ENCODE measurements around the gene RICTOR. TPM values are rescaled to one million over a fixed set of nuclear protein-coding genes. Genes with fewer than 3 reads are reported as not detected.

RICTOR gene
- total RNA-seq, 2 experiments from 2014 or later = 125 TPM

DNA sequence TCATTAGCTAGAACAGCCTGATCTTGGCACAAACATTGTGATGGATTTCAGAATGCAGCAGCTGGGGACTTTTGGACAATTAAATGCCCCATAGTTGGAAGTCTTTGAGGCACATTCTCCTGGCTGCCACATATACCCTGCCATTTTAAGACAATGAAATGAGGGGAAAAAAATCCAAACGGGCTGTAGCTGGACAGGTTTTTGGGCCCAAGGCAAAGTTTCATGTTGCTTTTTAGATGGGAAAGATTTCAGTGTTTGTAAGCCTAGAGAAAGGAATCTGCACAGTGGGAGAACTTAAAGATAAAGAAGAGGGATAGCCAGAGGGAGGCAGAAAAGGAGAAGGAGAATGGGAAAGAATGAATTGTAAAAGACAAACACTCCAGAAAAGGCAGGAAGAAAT is 30.0 kb upstream of the RICTOR start:
- DNase-seq (no peak), ATAC-seq (ENCODE audit: poor library complexity) (no peak)
- Mint-ChIP-seq H3K36me3 (ENCODE audit: low read depth) (peaks cover 80% of the 10 kb centered on the region), H3K27me3 (no peaks in the 10 kb centered on the region), H3K9me3 (no peaks in the 10 kb centered on the region), H3K4me1 (ENCODE audit: low read depth) (peaks cover 51% of the 10 kb centered on the region), H3K27ac (peak overlapping the region; percentile 42), H3K4me3 (no peak overlapping the region)
- H3K4me1 ChIP-seq (ENCODE audit: insufficient read depth, low read length) = peaks cover 12% of the 10 kb centered on the region
- H3K27me3 ChIP-seq (ENCODE audit: control insufficient read depth in 1 of 2, insufficient read depth in 2 of 2, low read length in 2 of 2) = no peaks in the 10 kb centered on the region
- H3K27ac ChIP-seq (ENCODE audit: low read depth in 1 of 2, low read length in 2 of 2) = no peak overlapping the region
- ChIA-PET POLR2A (interaction anchor here (0.7 to 1.4 kb wide), 2 partner anchors 139 to 669 kb away, joined by 3 read pairs; no protein-coding TSS in a partner anchor), CTCF (interaction anchor here (1.6 kb wide), 1 partner anchor 99 kb away, joined by 8 read pairs; no protein-coding TSS in a partner anchor)
- H3K4me3 ChIP-seq (ENCODE audit: low read length) = no peak overlapping the region
- intact Hi-C loops (cut with DNase I, micrococcal nuclease) = loop anchor here in 1 of 2 experiments (5.0 kb wide), 1 partner anchor 97 kb away; no protein-coding TSS in a partner anchor
- TF ChIP-seq, protein P1, sequence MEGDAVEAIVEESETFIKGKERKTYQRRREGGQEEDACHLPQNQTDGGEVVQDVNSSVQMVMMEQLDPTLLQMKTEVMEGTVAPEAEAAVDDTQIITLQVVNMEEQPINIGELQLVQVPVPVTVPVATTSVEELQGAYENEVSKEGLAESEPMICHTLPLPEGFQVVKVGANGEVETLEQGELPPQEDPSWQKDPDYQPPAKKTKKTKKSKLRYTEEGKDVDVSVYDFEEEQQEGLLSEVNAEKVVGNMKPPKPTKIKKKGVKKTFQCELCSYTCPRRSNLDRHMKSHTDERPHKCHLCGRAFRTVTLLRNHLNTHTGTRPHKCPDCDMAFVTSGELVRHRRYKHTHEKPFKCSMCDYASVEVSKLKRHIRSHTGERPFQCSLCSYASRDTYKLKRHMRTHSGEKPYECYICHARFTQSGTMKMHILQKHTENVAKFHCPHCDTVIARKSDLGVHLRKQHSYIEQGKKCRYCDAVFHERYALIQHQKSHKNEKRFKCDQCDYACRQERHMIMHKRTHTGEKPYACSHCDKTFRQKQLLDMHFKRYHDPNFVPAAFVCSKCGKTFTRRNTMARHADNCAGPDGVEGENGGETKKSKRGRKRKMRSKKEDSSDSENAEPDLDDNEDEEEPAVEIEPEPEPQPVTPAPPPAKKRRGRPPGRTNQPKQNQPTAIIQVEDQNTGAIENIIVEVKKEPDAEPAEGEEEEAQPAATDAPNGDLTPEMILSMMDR (IDR thresholded peaks at IDR 0.05) = no peak
- no peaks in the 10 kb centered on the region for H3K9me3 ChIP-seq (ENCODE audit: control insufficient read depth in 1 of 2, insufficient read depth in 1 of 2, low read length in 2 of 2)
- H3K36me3 ChIP-seq (ENCODE audit: insufficient read depth, low read length) = peaks cover 65% of the 10 kb centered on the region

DNA sequence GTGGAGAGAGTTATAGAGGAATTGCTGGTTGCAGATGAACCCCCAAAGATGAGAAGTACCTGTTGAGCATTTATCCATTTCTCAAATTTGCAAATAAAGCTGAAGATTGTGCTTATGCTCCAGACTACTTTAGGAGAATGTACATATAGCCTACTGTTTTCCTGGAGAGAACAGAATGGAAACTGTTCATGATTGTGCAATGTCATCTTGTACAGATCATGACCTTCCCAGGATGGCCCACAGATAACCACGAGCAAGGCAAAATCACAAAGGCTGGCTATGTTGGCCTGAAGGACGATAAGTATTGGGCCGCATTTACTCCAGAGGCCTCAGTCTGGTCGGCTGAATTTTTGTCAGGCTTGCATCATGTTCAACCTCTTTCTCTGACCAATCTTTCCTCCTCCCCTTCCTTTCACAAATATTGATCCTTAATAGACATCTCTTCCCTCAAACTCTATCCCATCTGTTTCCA is 28.5 kb upstream of the RICTOR start:
- no peak for DNase-seq
- ChIA-PET CTCF (interaction anchor here (1.6 kb wide), 1 partner anchor 97 kb away, joined by 8 read pairs; no protein-coding TSS in a partner anchor), POLR2A (interaction anchor here (0.9 kb wide), 1 partner anchor 17 kb away, joined by 3 read pairs; no protein-coding TSS in a partner anchor)
- Histone ChIP-seq H3K36me3 (ENCODE audit: insufficient read depth, low read length) (peaks cover 50% of the 10 kb centered on the region), H3K4me1 (ENCODE audit: insufficient read depth, low read length) (peaks cover 17% of the 10 kb centered on the region), H3K4me3 (ENCODE audit: low read length) (no peak overlapping the region), H3K9me3 (ENCODE audit: control insufficient read depth in 1 of 2, insufficient read depth in 1 of 2, low read length in 2 of 2) (no peaks in the 10 kb centered on the region), H3K27ac (ENCODE audit: low read depth in 1 of 2, low read length in 2 of 2) (no peak overlapping the region), H3K27me3 (ENCODE audit: control insufficient read depth in 1 of 2, insufficient read depth in 2 of 2, low read length in 2 of 2) (no peaks in the 10 kb centered on the region)
- H3K27ac Mint-ChIP-seq = peak overlapping the region; percentile 81
- intact Hi-C loops (cut with DNase I, micrococcal nuclease) = loop anchor here in 1 of 2 experiments (2.0 to 5.0 kb wide), 2 partner anchors 14 to 95 kb away; no protein-coding TSS in a partner anchor
- H3K36me3 Mint-ChIP-seq (ENCODE audit: low read depth) = peaks cover 64% of the 10 kb centered on the region
- TF ChIP-seq, protein P1 (IDR thresholded peaks at IDR 0.05) = no peak
- no peak overlapping the region for H3K4me3 Mint-ChIP-seq
- no peak for ATAC-seq (ENCODE audit: poor library complexity)
- H3K27me3 Mint-ChIP-seq = no peaks in the 10 kb centered on the region
- no peaks in the 10 kb centered on the region for H3K9me3 Mint-ChIP-seq
- peaks cover 50% of the 10 kb centered on the region for H3K4me1 Mint-ChIP-seq (ENCODE audit: low read depth)

DNA sequence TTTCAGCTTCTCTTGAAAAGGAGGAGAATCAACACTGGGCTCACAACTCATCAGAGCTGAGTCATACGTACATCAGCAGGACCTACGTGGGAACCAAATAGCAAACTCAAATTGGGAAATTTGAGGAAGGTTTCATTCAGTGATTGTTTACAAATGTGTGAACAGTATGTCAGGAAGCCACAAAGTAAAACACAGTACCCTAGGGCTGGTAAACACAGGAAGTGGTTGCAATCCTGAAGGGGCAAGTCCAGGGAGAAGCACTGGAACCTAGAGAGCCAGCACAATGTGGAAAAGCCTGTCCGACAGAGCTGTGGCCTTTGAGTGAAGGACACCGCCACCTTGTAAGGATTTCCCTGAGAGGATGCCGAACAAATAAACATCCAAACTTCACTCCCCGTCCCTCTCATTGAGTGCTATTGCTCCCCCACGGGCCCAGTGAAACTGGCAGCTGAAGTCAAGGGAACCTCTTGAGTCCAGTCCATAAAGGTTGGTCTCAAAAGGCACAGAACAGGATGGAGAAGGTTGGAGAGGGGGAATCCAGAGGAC is 26.7 kb upstream of the RICTOR start:
- Histone ChIP-seq H3K27me3 (ENCODE audit: control insufficient read depth in 1 of 2, insufficient read depth in 2 of 2, low read length in 2 of 2) (no peaks in the 10 kb centered on the region), H3K4me1 (ENCODE audit: insufficient read depth, low read length) (peaks cover 17% of the 10 kb centered on the region), H3K36me3 (ENCODE audit: insufficient read depth, low read length) (peaks cover 34% of the 10 kb centered on the region), H3K4me3 (ENCODE audit: low read length) (no peak overlapping the region), H3K27ac (ENCODE audit: low read depth in 1 of 2, low read length in 2 of 2) (peak overlapping the region in 1 of 2 donors; percentile 20), H3K9me3 (ENCODE audit: control insufficient read depth in 1 of 2, insufficient read depth in 1 of 2, low read length in 2 of 2) (no peaks in the 10 kb centered on the region)
- ATAC-seq (ENCODE audit: poor library complexity) (no peak), DNase-seq (peak in 2 of 14 experiments; percentile 17 to 21)
- peaks cover 48% of the 10 kb centered on the region for H3K36me3 Mint-ChIP-seq (ENCODE audit: low read depth)
- TF ChIP-seq, protein P1 (IDR thresholded peaks at IDR 0.05) = no peak
- ChIA-PET POLR2A (interaction anchor here (0.6 to 3.1 kb wide), 4 partner anchors 21 to 96 kb away, joined by 3 to 10 read pairs (median 4); no protein-coding TSS in a partner anchor), CTCF (interaction anchor here (0.9 to 1.6 kb wide), 3 partner anchors 21 to 95 kb away, joined by 3 to 7 read pairs (median 3); no protein-coding TSS in a partner anchor)
- no peaks in the 10 kb centered on the region for H3K27me3 Mint-ChIP-seq
- H3K4me3 Mint-ChIP-seq = peak overlapping the region; percentile 40
- peak overlapping the region; percentile 81 for H3K27ac Mint-ChIP-seq
- H3K9me3 Mint-ChIP-seq = no peaks in the 10 kb centered on the region
- H3K4me1 Mint-ChIP-seq (ENCODE audit: low read depth) = peaks cover 46% of the 10 kb centered on the region
- intact Hi-C loops (cut with DNase I, micrococcal nuclease) = loop anchor here in 1 of 2 experiments (5.0 kb wide), 1 partner anchor 94 kb away; no protein-coding TSS in a partner anchor
